Measurements from ENCODE around the gene UQCC5. TPM values are rescaled to one million over a fixed set of nuclear protein-coding genes. Genes with fewer than 3 reads are reported as not detected.

The UQCC5 gene
- total and polyA plus RNA-seq, 4 donors: 3.3 to 39.9 (median 6.8) TPM

DNA sequence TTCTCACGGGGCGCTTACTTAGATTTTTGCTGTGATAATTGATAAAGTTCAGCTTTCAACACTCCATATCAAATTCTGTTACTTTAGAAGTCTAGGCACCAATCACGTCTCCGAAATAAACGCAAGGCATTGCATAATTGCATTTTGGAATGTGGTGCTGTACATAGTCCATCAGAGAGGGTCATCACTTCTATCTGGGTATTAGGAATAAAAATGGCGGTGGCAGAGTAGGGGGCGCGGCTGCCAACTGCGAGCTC lies 365 bp upstream of the UQCC5 start:
- H3K27me3 ChIP-seq (ENCODE audit: control insufficient read depth in 4 of 4, insufficient read depth in 4 of 4, low read length in 3 of 4): no peaks in the 10 kb centered on the region
- H3K36me3 ChIP-seq (ENCODE audit: control insufficient read depth in 4 of 4, insufficient read depth in 3 of 4, low read depth in 1 of 4, low read length in 3 of 4): peaks cover 2 to 3% (median 3%) of the 10 kb centered on the region in 4 donors
- no peak for TF ChIP-seq GABPA (IDR thresholded peaks at IDR 0.05 in 1 of 2, conservative IDR thresholded peaks at IDR 0.05 in 1 of 2)
- no peak for TF ChIP-seq RAD21 (IDR thresholded peaks at IDR 0.05)
- no peak for TF ChIP-seq TAF1 (conservative IDR thresholded peaks at IDR 0.05)
- no peak for TF ChIP-seq JUND (IDR thresholded peaks at IDR 0.05)
- TF ChIP-seq, protein P1, sequence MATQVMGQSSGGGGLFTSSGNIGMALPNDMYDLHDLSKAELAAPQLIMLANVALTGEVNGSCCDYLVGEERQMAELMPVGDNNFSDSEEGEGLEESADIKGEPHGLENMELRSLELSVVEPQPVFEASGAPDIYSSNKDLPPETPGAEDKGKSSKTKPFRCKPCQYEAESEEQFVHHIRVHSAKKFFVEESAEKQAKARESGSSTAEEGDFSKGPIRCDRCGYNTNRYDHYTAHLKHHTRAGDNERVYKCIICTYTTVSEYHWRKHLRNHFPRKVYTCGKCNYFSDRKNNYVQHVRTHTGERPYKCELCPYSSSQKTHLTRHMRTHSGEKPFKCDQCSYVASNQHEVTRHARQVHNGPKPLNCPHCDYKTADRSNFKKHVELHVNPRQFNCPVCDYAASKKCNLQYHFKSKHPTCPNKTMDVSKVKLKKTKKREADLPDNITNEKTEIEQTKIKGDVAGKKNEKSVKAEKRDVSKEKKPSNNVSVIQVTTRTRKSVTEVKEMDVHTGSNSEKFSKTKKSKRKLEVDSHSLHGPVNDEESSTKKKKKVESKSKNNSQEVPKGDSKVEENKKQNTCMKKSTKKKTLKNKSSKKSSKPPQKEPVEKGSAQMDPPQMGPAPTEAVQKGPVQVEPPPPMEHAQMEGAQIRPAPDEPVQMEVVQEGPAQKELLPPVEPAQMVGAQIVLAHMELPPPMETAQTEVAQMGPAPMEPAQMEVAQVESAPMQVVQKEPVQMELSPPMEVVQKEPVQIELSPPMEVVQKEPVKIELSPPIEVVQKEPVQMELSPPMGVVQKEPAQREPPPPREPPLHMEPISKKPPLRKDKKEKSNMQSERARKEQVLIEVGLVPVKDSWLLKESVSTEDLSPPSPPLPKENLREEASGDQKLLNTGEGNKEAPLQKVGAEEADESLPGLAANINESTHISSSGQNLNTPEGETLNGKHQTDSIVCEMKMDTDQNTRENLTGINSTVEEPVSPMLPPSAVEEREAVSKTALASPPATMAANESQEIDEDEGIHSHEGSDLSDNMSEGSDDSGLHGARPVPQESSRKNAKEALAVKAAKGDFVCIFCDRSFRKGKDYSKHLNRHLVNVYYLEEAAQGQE (IDR thresholded peaks at IDR 0.05): no peak
- TF ChIP-seq FOXA1 (IDR thresholded peaks at IDR 0.05): no peak
- TF ChIP-seq, protein P2, sequence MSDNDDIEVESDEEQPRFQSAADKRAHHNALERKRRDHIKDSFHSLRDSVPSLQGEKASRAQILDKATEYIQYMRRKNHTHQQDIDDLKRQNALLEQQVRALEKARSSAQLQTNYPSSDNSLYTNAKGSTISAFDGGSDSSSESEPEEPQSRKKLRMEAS (IDR thresholded peaks at IDR 0.05): no peak
- TF ChIP-seq RXRA (IDR thresholded peaks at IDR 0.05): no peak
- TF ChIP-seq YY1 (IDR thresholded peaks at IDR 0.05): peak; percentile 74
- TF ChIP-seq FOXA2 (IDR thresholded peaks at IDR 0.05): no peak
- no peak for TF ChIP-seq HNF4A (conservative IDR thresholded peaks at IDR 0.05)
- TF ChIP-seq, protein P3, sequence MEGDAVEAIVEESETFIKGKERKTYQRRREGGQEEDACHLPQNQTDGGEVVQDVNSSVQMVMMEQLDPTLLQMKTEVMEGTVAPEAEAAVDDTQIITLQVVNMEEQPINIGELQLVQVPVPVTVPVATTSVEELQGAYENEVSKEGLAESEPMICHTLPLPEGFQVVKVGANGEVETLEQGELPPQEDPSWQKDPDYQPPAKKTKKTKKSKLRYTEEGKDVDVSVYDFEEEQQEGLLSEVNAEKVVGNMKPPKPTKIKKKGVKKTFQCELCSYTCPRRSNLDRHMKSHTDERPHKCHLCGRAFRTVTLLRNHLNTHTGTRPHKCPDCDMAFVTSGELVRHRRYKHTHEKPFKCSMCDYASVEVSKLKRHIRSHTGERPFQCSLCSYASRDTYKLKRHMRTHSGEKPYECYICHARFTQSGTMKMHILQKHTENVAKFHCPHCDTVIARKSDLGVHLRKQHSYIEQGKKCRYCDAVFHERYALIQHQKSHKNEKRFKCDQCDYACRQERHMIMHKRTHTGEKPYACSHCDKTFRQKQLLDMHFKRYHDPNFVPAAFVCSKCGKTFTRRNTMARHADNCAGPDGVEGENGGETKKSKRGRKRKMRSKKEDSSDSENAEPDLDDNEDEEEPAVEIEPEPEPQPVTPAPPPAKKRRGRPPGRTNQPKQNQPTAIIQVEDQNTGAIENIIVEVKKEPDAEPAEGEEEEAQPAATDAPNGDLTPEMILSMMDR (IDR thresholded peaks at IDR 0.05; ENCODE audit: low read depth, low read length, missing input control): no peak
- TF ChIP-seq, protein P4, sequence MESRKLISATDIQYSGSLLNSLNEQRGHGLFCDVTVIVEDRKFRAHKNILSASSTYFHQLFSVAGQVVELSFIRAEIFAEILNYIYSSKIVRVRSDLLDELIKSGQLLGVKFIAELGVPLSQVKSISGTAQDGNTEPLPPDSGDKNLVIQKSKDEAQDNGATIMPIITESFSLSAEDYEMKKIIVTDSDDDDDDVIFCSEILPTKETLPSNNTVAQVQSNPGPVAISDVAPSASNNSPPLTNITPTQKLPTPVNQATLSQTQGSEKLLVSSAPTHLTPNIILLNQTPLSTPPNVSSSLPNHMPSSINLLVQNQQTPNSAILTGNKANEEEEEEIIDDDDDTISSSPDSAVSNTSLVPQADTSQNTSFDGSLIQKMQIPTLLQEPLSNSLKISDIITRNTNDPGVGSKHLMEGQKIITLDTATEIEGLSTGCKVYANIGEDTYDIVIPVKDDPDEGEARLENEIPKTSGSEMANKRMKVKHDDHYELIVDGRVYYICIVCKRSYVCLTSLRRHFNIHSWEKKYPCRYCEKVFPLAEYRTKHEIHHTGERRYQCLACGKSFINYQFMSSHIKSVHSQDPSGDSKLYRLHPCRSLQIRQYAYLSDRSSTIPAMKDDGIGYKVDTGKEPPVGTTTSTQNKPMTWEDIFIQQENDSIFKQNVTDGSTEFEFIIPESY (IDR thresholded peaks at IDR 0.05): no peak
- TF ChIP-seq, protein P5, sequence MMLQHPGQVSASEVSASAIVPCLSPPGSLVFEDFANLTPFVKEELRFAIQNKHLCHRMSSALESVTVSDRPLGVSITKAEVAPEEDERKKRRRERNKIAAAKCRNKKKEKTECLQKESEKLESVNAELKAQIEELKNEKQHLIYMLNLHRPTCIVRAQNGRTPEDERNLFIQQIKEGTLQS (IDR thresholded peaks at IDR 0.05): no peak
- TF ChIP-seq NR2F2 (IDR thresholded peaks at IDR 0.05): peak; percentile 3
- H3K4me3 ChIP-seq (ENCODE audit: low read depth in 1 of 3, low read length in 3 of 3): peak overlapping the region in 2 of 3 donors; percentile 15 to 56
- no peak overlapping the region for H3K27ac ChIP-seq (ENCODE audit: low read depth in 1 of 2, low read length in 2 of 2)
- H3K4me1 ChIP-seq (ENCODE audit: control insufficient read depth in 4 of 4, insufficient read depth in 4 of 4, low read length in 3 of 4): peaks cover 9 to 37% (median 25%) of the 10 kb centered on the region in 4 donors
- H3K9me3 ChIP-seq (ENCODE audit: control insufficient read depth in 4 of 4, low read length in 3 of 4): no peaks in the 10 kb centered on the region
- 7% methylated on average over 9 of the region's 9 CpGs for WGBS
- no peak for DNase-seq (ENCODE audit: low spot score)
- no peak overlapping the region for H3K9ac ChIP-seq (ENCODE audit: low read depth in 1 of 2, low read length in 2 of 2)

DNA sequence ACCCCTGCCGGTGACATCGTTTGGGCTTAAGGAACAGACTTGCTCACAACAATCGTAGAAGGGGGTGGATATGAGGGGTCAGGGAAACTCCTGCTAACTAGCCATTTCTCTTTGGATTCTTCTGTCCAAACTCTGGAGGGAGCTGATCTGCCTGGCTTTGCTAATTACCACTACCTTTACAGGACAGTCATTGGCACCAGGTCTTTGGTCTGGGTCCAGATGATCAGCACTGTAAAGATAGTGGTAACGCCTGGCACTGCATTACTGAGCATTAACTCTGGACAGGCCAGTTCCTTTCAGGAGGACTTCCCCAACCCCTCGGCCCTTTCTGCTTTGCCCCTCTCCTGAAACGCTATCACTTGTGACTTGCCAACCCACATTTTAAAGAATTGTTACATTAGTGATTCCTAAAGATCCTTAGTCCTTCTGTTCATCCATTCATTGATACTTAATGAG lies 788 bp downstream of the UQCC5 start:
- Histone ChIP-seq H3K9ac (ENCODE audit: low read depth in 1 of 2, low read length in 2 of 2) (peak overlapping the region; percentile 46 to 69), H3K4me1 (ENCODE audit: control insufficient read depth in 4 of 4, insufficient read depth in 4 of 4, low read length in 3 of 4) (peaks cover 9 to 37% (median 25%) of the 10 kb centered on the region in 4 donors), H3K4me3 (ENCODE audit: low read depth in 1 of 3, low read length in 3 of 3) (peak overlapping the region; percentile 58 to 89 (median 65)), H3K9me3 (ENCODE audit: control insufficient read depth in 4 of 4, low read length in 3 of 4) (no peaks in the 10 kb centered on the region), H3K27ac (ENCODE audit: low read depth in 1 of 2, low read length in 2 of 2) (peak overlapping the region; percentile 89), H3K36me3 (ENCODE audit: control insufficient read depth in 4 of 4, insufficient read depth in 3 of 4, low read depth in 1 of 4, low read length in 3 of 4) (peaks cover 2 to 6% (median 5%) of the 10 kb centered on the region in 4 donors), H3K27me3 (ENCODE audit: control insufficient read depth in 4 of 4, insufficient read depth in 4 of 4, low read length in 3 of 4) (no peaks in the 10 kb centered on the region)
- WGBS: 5% methylated on average over 6 of the region's 6 CpGs
- no peak for DNase-seq (ENCODE audit: low spot score)
- no peak for TF ChIP-seq TAF1 (conservative IDR thresholded peaks at IDR 0.05)
- TF ChIP-seq SP1 (IDR thresholded peaks at IDR 0.05): peak; percentile 14
- TF ChIP-seq, protein P3 (IDR thresholded peaks at IDR 0.05; ENCODE audit: low read depth, low read length, missing input control): peak; percentile 10
- peak; percentile 58 to 69 for TF ChIP-seq HNF4A (conservative IDR thresholded peaks at IDR 0.05)
- peak in 1 of 2 donors; percentile 18 for TF ChIP-seq RXRA (IDR thresholded peaks at IDR 0.05)
- peak; percentile 33 to 37 for TF ChIP-seq RAD21 (IDR thresholded peaks at IDR 0.05)
- no peak for TF ChIP-seq EGR1 (IDR thresholded peaks at IDR 0.05; ENCODE audit: low read depth in 2 of 2)
- no peak for TF ChIP-seq GABPA (IDR thresholded peaks at IDR 0.05 in 1 of 2, conservative IDR thresholded peaks at IDR 0.05 in 1 of 2)
- TF ChIP-seq, protein P4 (IDR thresholded peaks at IDR 0.05): no peak

Measured in liver (tissue), 9 donors.